Epithelial cell of proximal tubule (primary cell): ENCODE measurements around the gene HTR6. TPM values are rescaled to one million over a fixed set of nuclear protein-coding genes. Genes with fewer than 3 reads are reported as not detected.
"Not testable (repeated sequence)": the region's sequence is repeated elsewhere in the genome, so short reads cannot be mapped to it uniquely, and the experiment has no call there.

Experiments
- DNase-seq: peaks from one replicate; pipeline ENCODE4 v3.0.0-alpha.2; 2011; ENCODE audit warnings: low read depth
- H3K4me3 ChIP-seq: 2 replicates; pipeline ENCODE4 v1.5.1; 2011; ENCODE audit warnings: low read depth, mild to moderate bottlenecking, low read length
- total RNA-seq: library from RNA; depleted of rRNA; stranded (reverse); fragments of >200 nt; gene quantifications from 2 replicates; pipeline ENCODE4 v1.2.3, GENCODE V29; 2015
- TF ChIP-seq, protein P1 (sequence below): conservative IDR thresholded peaks from 2 replicates; pipeline ENCODE4 v1.5.1; 2012; ENCODE audit warnings: low read depth, mild to moderate bottlenecking, low read length

HTR6 gene
- total RNA-seq, 1 donor from 2014 or later = not detected

DNA sequence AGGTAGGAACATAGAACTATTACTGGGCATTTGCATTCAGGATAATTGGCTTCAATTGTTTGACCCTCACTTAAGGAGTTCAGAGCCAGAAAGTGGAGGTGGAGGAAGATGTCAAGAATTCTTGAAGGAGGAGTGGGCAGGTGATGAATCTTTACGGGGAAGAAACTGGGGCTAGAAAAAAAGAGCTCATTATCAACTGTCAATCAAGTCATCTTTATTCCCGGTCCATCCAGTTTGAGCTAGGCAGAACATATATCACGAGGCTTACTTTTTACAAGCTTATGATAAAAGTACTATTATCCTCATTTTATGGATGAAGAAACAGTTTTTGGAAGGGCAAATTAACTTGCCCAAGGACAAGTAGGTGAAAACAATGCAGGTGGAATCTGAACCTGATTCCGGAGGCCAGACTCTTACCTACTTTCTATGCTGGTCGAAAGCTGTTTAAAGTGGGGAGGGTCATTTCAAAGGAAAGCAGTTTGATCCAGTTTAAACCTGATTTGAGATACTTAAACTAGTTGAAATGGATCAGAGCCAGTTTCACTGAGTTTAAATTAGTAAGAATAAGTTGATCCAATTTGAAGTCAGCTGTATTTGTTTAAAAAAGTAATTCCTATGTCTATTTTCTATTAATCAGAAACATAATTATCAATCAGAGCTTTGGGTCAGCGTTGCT is 33.8 kb upstream of the HTR6 start:
- no peak overlapping the region for H3K4me3 ChIP-seq

GRCh38 chr1:19632211-19632610 is 32.5 kb upstream of the HTR6 start:
- no peak for DNase-seq
- TF ChIP-seq, protein P1, sequence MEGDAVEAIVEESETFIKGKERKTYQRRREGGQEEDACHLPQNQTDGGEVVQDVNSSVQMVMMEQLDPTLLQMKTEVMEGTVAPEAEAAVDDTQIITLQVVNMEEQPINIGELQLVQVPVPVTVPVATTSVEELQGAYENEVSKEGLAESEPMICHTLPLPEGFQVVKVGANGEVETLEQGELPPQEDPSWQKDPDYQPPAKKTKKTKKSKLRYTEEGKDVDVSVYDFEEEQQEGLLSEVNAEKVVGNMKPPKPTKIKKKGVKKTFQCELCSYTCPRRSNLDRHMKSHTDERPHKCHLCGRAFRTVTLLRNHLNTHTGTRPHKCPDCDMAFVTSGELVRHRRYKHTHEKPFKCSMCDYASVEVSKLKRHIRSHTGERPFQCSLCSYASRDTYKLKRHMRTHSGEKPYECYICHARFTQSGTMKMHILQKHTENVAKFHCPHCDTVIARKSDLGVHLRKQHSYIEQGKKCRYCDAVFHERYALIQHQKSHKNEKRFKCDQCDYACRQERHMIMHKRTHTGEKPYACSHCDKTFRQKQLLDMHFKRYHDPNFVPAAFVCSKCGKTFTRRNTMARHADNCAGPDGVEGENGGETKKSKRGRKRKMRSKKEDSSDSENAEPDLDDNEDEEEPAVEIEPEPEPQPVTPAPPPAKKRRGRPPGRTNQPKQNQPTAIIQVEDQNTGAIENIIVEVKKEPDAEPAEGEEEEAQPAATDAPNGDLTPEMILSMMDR = no peak
- no peak overlapping the region for H3K4me3 ChIP-seq

More for the DNA sequence above, 33.8 kb upstream of the HTR6 start:
- TF ChIP-seq, protein P1 = no peak
- no peak for DNase-seq

DNA sequence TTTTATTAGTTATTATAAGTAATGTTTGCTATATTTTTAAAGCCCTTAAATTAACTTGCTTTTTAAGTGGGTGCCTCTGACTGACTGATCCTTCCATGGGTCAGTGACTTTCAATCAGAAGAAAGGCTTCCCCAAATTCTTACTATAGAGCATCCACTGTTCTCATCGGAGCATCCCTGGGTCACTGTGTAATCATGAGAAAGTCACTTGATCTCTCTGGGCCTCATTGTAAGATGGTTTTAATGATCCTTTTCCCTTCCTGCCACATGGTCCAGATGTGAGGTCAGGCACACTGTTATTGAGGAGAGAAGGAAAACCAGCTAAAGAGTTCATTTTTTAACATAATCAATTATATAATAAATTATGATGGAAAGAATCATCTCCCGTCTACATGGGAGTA is 31.6 kb upstream of the HTR6 start:
- no peak for DNase-seq
- no peak overlapping the region for H3K4me3 ChIP-seq
- TF ChIP-seq, protein P1 = no peak

- not testable (repeated sequence) for H3K4me3 ChIP-seq, DNase-seq
These were observed 29.6 kb upstream of the HTR6 start for GRCh38 chr1:19635064-19635463.

DNA sequence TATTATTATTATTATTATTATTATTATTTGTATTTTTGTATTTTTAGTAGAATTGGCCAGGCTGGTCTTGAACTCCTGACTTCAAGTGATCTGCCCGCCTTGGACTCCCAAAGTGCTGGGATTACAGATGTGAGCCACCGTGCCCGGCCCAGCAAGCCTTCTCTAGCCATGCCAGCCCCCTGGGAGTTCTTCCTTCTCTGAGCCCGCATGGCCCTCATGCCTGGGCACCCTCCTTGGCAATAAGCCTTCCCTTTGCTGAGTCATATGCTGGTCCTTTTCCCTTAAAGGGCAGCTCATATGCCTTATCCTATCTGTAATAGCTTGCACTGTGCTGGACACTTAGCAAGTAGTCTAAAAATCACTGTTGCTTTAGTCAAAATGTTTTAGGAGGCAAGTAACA is 29.0 kb upstream of the HTR6 start:
- no peak for DNase-seq
- H3K4me3 ChIP-seq = no peak overlapping the region
- TF ChIP-seq, protein P1 = no peak

DNA sequence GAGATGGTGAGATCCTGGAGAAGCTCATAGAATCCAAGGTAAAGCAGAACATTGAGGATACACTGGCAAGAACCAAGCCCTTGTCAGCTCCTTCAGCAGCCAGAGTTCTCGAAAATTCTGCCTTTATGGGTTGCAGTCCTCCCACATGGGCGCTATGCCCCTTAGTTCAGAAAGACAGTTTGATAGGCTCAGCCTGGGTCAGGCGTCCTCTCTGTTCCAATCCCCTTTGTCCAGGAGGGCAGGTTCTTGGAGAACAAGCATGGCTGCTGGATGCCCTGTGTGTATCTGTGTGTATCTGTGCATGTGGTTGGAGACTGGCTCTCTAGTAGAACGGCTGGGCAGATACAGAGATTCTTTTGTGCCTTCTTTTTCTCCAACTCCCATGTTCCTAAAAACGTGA is 28.6 kb upstream of the HTR6 start:
- DNase-seq = no peak
- TF ChIP-seq, protein P1 = no peak
- H3K4me3 ChIP-seq = no peak overlapping the region

- H3K4me3 ChIP-seq, DNase-seq: not testable (repeated sequence)
These were observed 27.9 kb upstream of the HTR6 start for GRCh38 chr1:19636749-19637148.

DNA sequence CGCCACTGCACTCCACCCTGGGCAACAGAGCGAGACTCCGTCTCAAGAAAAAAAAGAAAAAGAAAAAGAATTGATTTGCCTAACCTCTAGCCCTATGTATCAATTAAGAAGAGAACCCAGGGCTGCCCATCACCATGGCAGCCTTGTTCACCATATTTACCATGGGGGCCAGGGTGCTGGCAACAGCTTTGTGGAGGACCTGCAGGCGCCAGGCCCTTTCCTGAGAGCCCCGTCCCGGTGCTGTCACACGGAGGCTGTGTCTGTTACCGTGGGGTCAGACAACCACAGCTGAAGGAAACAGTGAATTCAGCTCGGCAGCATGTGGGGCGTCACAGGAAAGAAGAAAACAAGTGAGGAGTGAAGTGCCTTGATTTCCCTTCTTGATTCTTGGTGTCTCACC is 27.1 kb upstream of the HTR6 start:
- no peak overlapping the region for H3K4me3 ChIP-seq
- DNase-seq = no peak
- TF ChIP-seq, protein P1 = no peak

GRCh38 chr1:19639228-19639627 is 25.4 kb upstream of the HTR6 start:
- DNase-seq = not testable (repeated sequence)

More at GRCh38 chr1:19639228-19639627, 25.4 kb upstream of the HTR6 start:
- H3K4me3 ChIP-seq = not testable (repeated sequence)
